Cardiac muscle cell (in vitro differentiated cells and primary cell): Measurements from ENCODE around the gene ARHGEF12. TPM values are rescaled to one million over a fixed set of nuclear protein-coding genes. Genes with fewer than 3 reads are reported as not detected.
A peak's percentile ranks its signal among the peaks of the same experiment; 100 is the strongest.

ENCODE experiments used
- DNase-seq, 2 donors: peaks; one replicate each; pipeline versions ENCODE4 v3.0.0 to v3.0.0-alpha.2; 2010 to 2017; ENCODE audit warnings: low read depth in 1 of 2, low spot score in 1 of 2
- H3K27ac ChIP-seq: fragments of 200-600 bp; sonication (generic); 2 replicates; pipeline ENCODE4 v1.5.1; 2016
- H3K27me3 ChIP-seq: fragments of 200-600 bp; sonication (generic); 2 replicates; pipeline ENCODE4 v1.6.0; 2016; ENCODE audit warnings: control low read depth
- H3K36me3 ChIP-seq: fragments of 200-600 bp; sonication (generic); 2 replicates; pipeline ENCODE4 v1.5.1; 2016; ENCODE audit warnings: control low read depth
- H3K4me1 ChIP-seq: fragments of 200-600 bp; sonication (generic); 2 replicates; pipeline ENCODE4 v1.8.1; 2017; ENCODE audit warnings: low read depth, mild to moderate bottlenecking, mixed run types
- H3K4me3 ChIP-seq: fragments of 200-600 bp; sonication (generic); 2 replicates; pipeline ENCODE4 v1.5.1; 2016; ENCODE audit warnings: mild to moderate bottlenecking
- H3K9me3 ChIP-seq: fragments of 200-600 bp; sonication (generic); 2 replicates; pipeline ENCODE4 v1.5.1; 2017; ENCODE audit warnings: low read depth, mild to moderate bottlenecking, control low read depth
- CTCF ChIP-seq: IDR thresholded peaks from 2 replicates; pipeline ENCODE4 v1.5.1; 2012; ENCODE audit warnings: low read depth, mild to moderate bottlenecking, low read length
- polyA plus RNA-seq: library from polyadenylated mRNA; unstranded; fragments of >200 nt; fragmentation: Nextera tagmentation; extraction: Ambion mirVana; gene quantifications from 2 replicates; pipeline ENCODE4 v1.2.1, GENCODE V29; 2016
- total RNA-seq: library from RNA; depleted of rRNA; stranded (reverse); fragments of >200 nt; gene quantifications from 2 replicates; pipeline ENCODE4 v1.2.3, GENCODE V29; 2016

ARHGEF12 gene
- total and polyA plus RNA-seq, 2 experiments from 2014 or later: 21.7 to 43.4 TPM

- Histone ChIP-seq H3K4me3 (no peak overlapping the region), H3K27me3 (peaks cover 73% of the 10 kb centered on the region), H3K4me1 (no peaks in the 10 kb centered on the region), H3K36me3 (no peaks in the 10 kb centered on the region), H3K27ac (no peak overlapping the region), H3K9me3 (no peaks in the 10 kb centered on the region)
- peak in 1 of 2 donors; percentile 53 for DNase-seq
- peak; percentile 11 for TF ChIP-seq CTCF
Measured at GRCh38 chr11:120527111-120527761, 191.0 kb downstream of the ARHGEF12 start.

GRCh38 chr11:120528749-120529148 is 192.5 kb downstream of the ARHGEF12 start:
- Histone ChIP-seq H3K4me3 (no peak overlapping the region), H3K36me3 (no peaks in the 10 kb centered on the region), H3K4me1 (no peaks in the 10 kb centered on the region), H3K27ac (no peak overlapping the region), H3K27me3 (peaks cover 65% of the 10 kb centered on the region), H3K9me3 (no peaks in the 10 kb centered on the region)
- DNase-seq: no peak
- no peak for TF ChIP-seq CTCF

DNA sequence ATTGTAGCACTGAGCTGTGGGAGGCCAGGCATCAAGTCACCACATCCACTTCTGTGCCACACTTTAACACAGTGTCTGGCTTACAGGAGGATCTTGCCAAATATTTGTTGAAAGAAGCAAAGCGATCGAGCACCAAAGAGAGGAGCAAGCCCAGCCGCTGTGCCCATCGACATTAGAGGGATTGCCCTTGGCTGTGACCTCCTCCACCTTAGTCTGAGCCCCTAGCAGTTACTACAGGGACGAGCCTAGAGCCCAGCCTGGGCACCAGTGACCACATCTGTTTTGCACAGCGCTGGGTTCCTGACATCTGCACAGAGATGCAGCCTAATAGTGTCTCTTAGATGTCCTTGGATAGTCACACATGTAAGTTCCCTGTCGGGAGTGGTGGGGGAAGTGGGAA is 193.0 kb downstream of the ARHGEF12 start:
- Histone ChIP-seq H3K27ac (no peak overlapping the region), H3K4me1 (no peaks in the 10 kb centered on the region), H3K36me3 (no peaks in the 10 kb centered on the region), H3K27me3 (peaks cover 65% of the 10 kb centered on the region), H3K4me3 (no peak overlapping the region), H3K9me3 (no peaks in the 10 kb centered on the region)
- DNase-seq: no peak
- TF ChIP-seq CTCF: no peak

- Histone ChIP-seq H3K27ac (no peak overlapping the region), H3K27me3 (peaks cover 66% of the 10 kb centered on the region), H3K4me3 (no peak overlapping the region), H3K4me1 (no peaks in the 10 kb centered on the region), H3K9me3 (no peaks in the 10 kb centered on the region), H3K36me3 (no peaks in the 10 kb centered on the region)
- no peak for DNase-seq
- no peak for TF ChIP-seq CTCF
Measured at GRCh38 chr11:120529911-120530310, 193.7 kb downstream of the ARHGEF12 start.

GRCh38 chr11:120532082-120532831 is 196.0 kb downstream of the ARHGEF12 start:
- no peak for TF ChIP-seq CTCF
- peak in 1 of 2 donors; percentile 42 for DNase-seq
- Histone ChIP-seq H3K27ac (no peak overlapping the region), H3K27me3 (peaks cover 61% of the 10 kb centered on the region), H3K36me3 (no peaks in the 10 kb centered on the region), H3K4me3 (no peak overlapping the region), H3K4me1 (no peaks in the 10 kb centered on the region), H3K9me3 (no peaks in the 10 kb centered on the region)
